Liver (tissue), 9 donors: ENCODE data around the gene CARTPT. TPM values are rescaled to one million over a fixed set of nuclear protein-coding genes. Genes with fewer than 3 reads are reported as not detected.

Experiments
- DNase-seq: peaks from one replicate; pipeline ENCODE4 v3.0.0-alpha.2; 2017; ENCODE audit warnings: low spot score
- H3K27ac ChIP-seq, 2 donors: one replicate each; pipeline ENCODE4 v1.7.0; 2013; ENCODE audit warnings: inconsistent platforms in 2 of 2, low read length in 2 of 2, control low read depth in 1 of 2, low read depth in 1 of 2, mild to moderate bottlenecking in 1 of 2
- H3K27me3 ChIP-seq, 4 donors: one replicate each; pipeline versions ENCODE4 v1.6.1 to v1.7.0; 2013; ENCODE audit warnings: low read length in 3 of 4, inconsistent platforms in 1 of 4, mild to moderate bottlenecking in 1 of 4, moderate library complexity in 1 of 4; ENCODE audit not compliant: control insufficient read depth in 4 of 4, insufficient read depth in 4 of 4
- H3K36me3 ChIP-seq, 4 donors: one replicate each; pipeline versions ENCODE4 v1.6.1 to v1.7.0; 2013; ENCODE audit warnings: low read length in 3 of 4, mild to moderate bottlenecking in 3 of 4, low read depth in 1 of 4, moderate library complexity in 1 of 4; ENCODE audit not compliant: control insufficient read depth in 4 of 4, insufficient read depth in 3 of 4
- H3K4me1 ChIP-seq, 4 donors: one replicate each; pipeline versions ENCODE4 v1.6.1 to v1.7.0; 2013; ENCODE audit warnings: low read length in 3 of 4, mild to moderate bottlenecking in 3 of 4, moderate library complexity in 1 of 4; ENCODE audit not compliant: control insufficient read depth in 4 of 4, insufficient read depth in 4 of 4
- H3K4me3 ChIP-seq, 3 donors: one replicate each; pipeline versions ENCODE4 v1.6.1 to v1.7.0; 2013; ENCODE audit warnings: low read length in 3 of 3, control low read depth in 1 of 3, low read depth in 1 of 3, mild to moderate bottlenecking in 1 of 3
- H3K9ac ChIP-seq, 2 donors: one replicate each; pipeline ENCODE4 v1.7.0; 2013; ENCODE audit warnings: low read length in 2 of 2, mild to moderate bottlenecking in 2 of 2, moderate library complexity in 2 of 2, control low read depth in 1 of 2, low read depth in 1 of 2
- H3K9me3 ChIP-seq, 4 donors: one replicate each; pipeline versions ENCODE4 v1.6.1 to v1.7.0; 2013; ENCODE audit warnings: low read length in 3 of 4; ENCODE audit not compliant: control insufficient read depth in 4 of 4
- EGR1 ChIP-seq, 2 donors: IDR thresholded peaks; 2 replicates each; pipeline ENCODE4 v1.6.1; 2016 to 2018; ENCODE audit warnings: antibody characterized with exemption in 2 of 2, low read depth in 2 of 2
- FOXA1 ChIP-seq: IDR thresholded peaks from 2 replicates; pipeline ENCODE4 v1.6.1; 2016; ENCODE audit warnings: antibody characterized with exemption
- FOXA2 ChIP-seq: IDR thresholded peaks from 2 replicates; pipeline ENCODE4 v1.6.1; 2016; ENCODE audit warnings: antibody characterized with exemption
- GABPA ChIP-seq, 2 donors: IDR thresholded peaks in 1 of 2; conservative IDR thresholded peaks in 1 of 2; 2 replicates each; pipeline ENCODE4 v1.6.1; 2016; ENCODE audit warnings: antibody characterized with exemption in 2 of 2, mild to moderate bottlenecking in 1 of 2, moderate library complexity in 1 of 2
- HNF4A ChIP-seq, 2 donors: conservative IDR thresholded peaks; 2 replicates each; pipeline ENCODE4 v1.6.1; 2016; ENCODE audit warnings: antibody characterized with exemption in 2 of 2, mild to moderate bottlenecking in 2 of 2
- JUND ChIP-seq, 2 donors: IDR thresholded peaks; 2 replicates each; pipeline ENCODE4 v1.6.1; 2016; ENCODE audit warnings: antibody characterized with exemption in 2 of 2
- NR2F2 ChIP-seq: IDR thresholded peaks from 2 replicates; pipeline ENCODE4 v1.6.1; 2016; ENCODE audit warnings: antibody characterized with exemption
- RAD21 ChIP-seq, 2 donors: IDR thresholded peaks; 2 replicates each; pipeline ENCODE4 v1.6.1; 2016; ENCODE audit warnings: antibody characterized with exemption in 2 of 2, mild to moderate bottlenecking in 2 of 2
- REST ChIP-seq: IDR thresholded peaks from 2 replicates; pipeline ENCODE4 v1.6.1; 2016; ENCODE audit warnings: antibody characterized with exemption, mild to moderate bottlenecking
- RXRA ChIP-seq, 2 donors: IDR thresholded peaks; 2 replicates each; pipeline ENCODE4 v1.6.1; 2017 to 2018; ENCODE audit warnings: antibody characterized with exemption in 2 of 2, mild to moderate bottlenecking in 1 of 2
- SP1 ChIP-seq: IDR thresholded peaks from 2 replicates; pipeline ENCODE4 v1.6.1; 2018; ENCODE audit warnings: antibody characterized with exemption, mild to moderate bottlenecking
- TAF1 ChIP-seq: conservative IDR thresholded peaks from 2 replicates; pipeline ENCODE4 v1.6.1; 2016; ENCODE audit warnings: antibody characterized with exemption, mild to moderate bottlenecking
- YY1 ChIP-seq: IDR thresholded peaks from 2 replicates; pipeline ENCODE4 v1.6.1; 2016; ENCODE audit warnings: antibody characterized with exemption, mild to moderate bottlenecking
- WGBS: extraction: QIAGEN DNeasy Blood & Tissue Kit; methylation state at CpG from one replicate; pipeline ENCODE4 v1.1.7; 2013; 5-methylcytosine and 5-hydroxymethylcytosine counted together
- polyA plus RNA-seq, 2 donors: library from polyadenylated mRNA; stranded (reverse) in 1 of 2; unstranded in 1 of 2; fragments of 200-250 nt in 1 of 2; fragments of >200 nt in 1 of 2; fragmentation: Nextera tagmentation in 1 of 2; extraction: Ambion mirVana in 1 of 2; gene quantifications; one replicate each; pipeline versions ENCODE4 v1.2.1 to v1.2.3, GENCODE V29; 2013 to 2015
- total RNA-seq, 2 donors: library from RNA; depleted of rRNA; stranded (reverse); fragments of >200 nt; gene quantifications; one replicate each; pipeline ENCODE4 v1.2.3, GENCODE V29; 2014
- TF ChIP-seq, protein P1 (sequence below): fragments of 150-350 bp; IDR thresholded peaks from 2 replicates; pipeline ENCODE4 v1.5.1; 2017; ENCODE audit warnings: improper control_type of control experiment, low read depth, low read length; ENCODE audit not compliant: missing input control
- TF ChIP-seq, protein P2 (sequence below): IDR thresholded peaks from 2 replicates; pipeline ENCODE4 v1.6.1; 2016; ENCODE audit warnings: antibody characterized with exemption
- donor health status: healthy.
- donor health status: healthy.
- donor health status: healthy.
- donor health status: healthy.
- donor health status: healthy.

The CARTPT gene
- total and polyA plus RNA-seq, 4 donors, result not detected

DNA sequence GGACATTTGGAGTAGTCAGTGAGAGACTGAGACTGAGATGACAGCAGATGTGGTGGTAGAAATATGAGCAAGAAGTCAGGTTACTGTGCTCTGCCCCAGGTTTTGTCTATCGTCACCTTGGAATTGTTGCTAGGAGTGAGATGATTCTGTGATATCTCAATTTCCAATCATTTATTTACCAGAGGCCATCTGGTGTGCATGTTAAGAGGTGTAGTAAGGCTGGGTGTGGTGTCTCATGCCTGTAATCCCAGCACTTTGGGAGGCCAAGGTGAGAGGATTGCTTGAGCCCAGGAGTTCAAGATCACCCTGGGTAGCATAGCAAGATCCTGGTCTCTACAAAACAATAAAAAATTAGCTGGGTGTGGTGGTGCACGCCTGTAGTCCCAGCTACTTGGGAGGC, 38.6 kb upstream of the CARTPT start (continued):
- TF ChIP-seq GABPA (IDR thresholded peaks at IDR 0.05 in 1 of 2, conservative IDR thresholded peaks at IDR 0.05 in 1 of 2) (no peak), RAD21 (IDR thresholded peaks at IDR 0.05) (no peak), TAF1 (no peak), HNF4A (conservative IDR thresholded peaks at IDR 0.05) (no peak), FOXA2 (no peak)

DNA sequence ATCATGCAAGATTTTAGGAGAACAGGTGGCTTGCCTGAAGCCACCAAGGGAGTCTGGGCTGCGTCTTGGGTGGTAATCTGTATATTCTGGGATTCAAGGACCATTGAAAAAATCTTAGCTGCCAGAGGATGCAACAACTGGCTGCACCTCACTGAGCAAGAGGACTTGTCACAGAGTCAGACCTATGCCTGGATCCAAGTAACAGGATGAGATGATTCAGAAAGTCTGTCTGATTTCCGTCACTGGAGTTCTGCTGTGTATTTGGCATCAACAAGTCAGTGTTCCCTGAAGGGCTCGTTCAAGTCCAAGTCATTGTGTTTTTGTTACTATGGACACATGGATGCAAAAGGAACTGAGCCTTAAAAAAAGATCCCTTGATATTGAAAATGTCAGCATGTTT, 37.8 kb upstream of the CARTPT start:
- 80% methylated on average over 3 of the region's 3 CpGs for WGBS
- TF ChIP-seq, protein P1, sequence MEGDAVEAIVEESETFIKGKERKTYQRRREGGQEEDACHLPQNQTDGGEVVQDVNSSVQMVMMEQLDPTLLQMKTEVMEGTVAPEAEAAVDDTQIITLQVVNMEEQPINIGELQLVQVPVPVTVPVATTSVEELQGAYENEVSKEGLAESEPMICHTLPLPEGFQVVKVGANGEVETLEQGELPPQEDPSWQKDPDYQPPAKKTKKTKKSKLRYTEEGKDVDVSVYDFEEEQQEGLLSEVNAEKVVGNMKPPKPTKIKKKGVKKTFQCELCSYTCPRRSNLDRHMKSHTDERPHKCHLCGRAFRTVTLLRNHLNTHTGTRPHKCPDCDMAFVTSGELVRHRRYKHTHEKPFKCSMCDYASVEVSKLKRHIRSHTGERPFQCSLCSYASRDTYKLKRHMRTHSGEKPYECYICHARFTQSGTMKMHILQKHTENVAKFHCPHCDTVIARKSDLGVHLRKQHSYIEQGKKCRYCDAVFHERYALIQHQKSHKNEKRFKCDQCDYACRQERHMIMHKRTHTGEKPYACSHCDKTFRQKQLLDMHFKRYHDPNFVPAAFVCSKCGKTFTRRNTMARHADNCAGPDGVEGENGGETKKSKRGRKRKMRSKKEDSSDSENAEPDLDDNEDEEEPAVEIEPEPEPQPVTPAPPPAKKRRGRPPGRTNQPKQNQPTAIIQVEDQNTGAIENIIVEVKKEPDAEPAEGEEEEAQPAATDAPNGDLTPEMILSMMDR, result no peak
- TF ChIP-seq GABPA (IDR thresholded peaks at IDR 0.05 in 1 of 2, conservative IDR thresholded peaks at IDR 0.05 in 1 of 2), result no peak
- no peak for TF ChIP-seq YY1
- no peak for TF ChIP-seq FOXA2
- no peak for TF ChIP-seq REST
- TF ChIP-seq RXRA (IDR thresholded peaks at IDR 0.05), result no peak
- TF ChIP-seq, protein P2, sequence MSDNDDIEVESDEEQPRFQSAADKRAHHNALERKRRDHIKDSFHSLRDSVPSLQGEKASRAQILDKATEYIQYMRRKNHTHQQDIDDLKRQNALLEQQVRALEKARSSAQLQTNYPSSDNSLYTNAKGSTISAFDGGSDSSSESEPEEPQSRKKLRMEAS, result no peak
- no peak for TF ChIP-seq NR2F2
- TF ChIP-seq HNF4A (conservative IDR thresholded peaks at IDR 0.05), result no peak

DNA sequence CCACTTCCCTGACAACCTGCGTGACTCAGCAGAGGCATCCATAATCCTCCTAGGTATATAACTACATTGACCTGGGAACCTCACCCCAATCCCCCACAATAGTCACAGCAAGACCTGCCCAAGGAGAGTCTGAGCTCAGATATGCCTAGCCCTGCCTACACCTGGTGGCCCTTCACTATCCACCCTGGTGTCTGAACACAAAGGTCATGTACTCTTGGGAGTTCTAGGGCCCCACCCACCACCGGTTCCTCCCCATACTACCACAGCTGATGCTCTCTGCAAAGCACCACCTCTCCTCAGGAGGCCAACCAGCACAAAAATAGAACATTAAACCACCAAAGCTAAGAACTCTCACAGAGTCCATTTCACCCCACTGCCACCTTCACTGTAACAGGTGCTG, 34.8 kb upstream of the CARTPT start:
- Histone ChIP-seq H3K4me1 (no peaks in the 10 kb centered on the region), H3K9ac (no peak overlapping the region), H3K4me3 (no peak overlapping the region), H3K27me3 (peaks cover 0 to under 1% (median 0%) of the 10 kb centered on the region in 4 donors), H3K27ac (no peak overlapping the region), H3K9me3 (peaks cover 0 to 6% (median 0%) of the 10 kb centered on the region in 4 donors), H3K36me3 (no peaks in the 10 kb centered on the region)
- DNase-seq, result no peak
- 85% methylated on average over 2 of the region's 2 CpGs for WGBS
- no peak for TF ChIP-seq EGR1 (IDR thresholded peaks at IDR 0.05; ENCODE audit: low read depth in 2 of 2)
- TF ChIP-seq, protein P2, result no peak
- no peak for TF ChIP-seq FOXA2
- TF ChIP-seq SP1, result no peak
- no peak for TF ChIP-seq TAF1
- no peak for TF ChIP-seq YY1
- TF ChIP-seq RAD21 (IDR thresholded peaks at IDR 0.05), result no peak
- TF ChIP-seq NR2F2, result no peak
- no peak for TF ChIP-seq REST
- no peak for TF ChIP-seq FOXA1
- no peak for TF ChIP-seq RXRA (IDR thresholded peaks at IDR 0.05)
- TF ChIP-seq JUND (IDR thresholded peaks at IDR 0.05), result no peak
- no peak for TF ChIP-seq HNF4A (conservative IDR thresholded peaks at IDR 0.05)

More for the DNA sequence above, 37.8 kb upstream of the CARTPT start:
- H3K4me3 ChIP-seq, result no peak overlapping the region
- H3K27ac ChIP-seq, result no peak overlapping the region
- no peak overlapping the region for H3K9ac ChIP-seq
- H3K9me3 ChIP-seq, result peaks cover 0 to 6% (median 0%) of the 10 kb centered on the region in 4 donors
- H3K4me1 ChIP-seq, result no peaks in the 10 kb centered on the region
- no peak for DNase-seq
- H3K27me3 ChIP-seq, result peaks cover 0 to 2% (median 0%) of the 10 kb centered on the region in 4 donors
- no peaks in the 10 kb centered on the region for H3K36me3 ChIP-seq
